ENCODE data around the gene DDB1. TPM values are rescaled to one million over a fixed set of nuclear protein-coding genes. Genes with fewer than 3 reads are reported as not detected.

DDB1 gene
- total and polyA plus RNA-seq, 9 of the 15 experiments (the other 6 are each of a cell fraction or from before 2014, with no cell fraction given): 172 to 361 (median 266) TPM

DNA sequence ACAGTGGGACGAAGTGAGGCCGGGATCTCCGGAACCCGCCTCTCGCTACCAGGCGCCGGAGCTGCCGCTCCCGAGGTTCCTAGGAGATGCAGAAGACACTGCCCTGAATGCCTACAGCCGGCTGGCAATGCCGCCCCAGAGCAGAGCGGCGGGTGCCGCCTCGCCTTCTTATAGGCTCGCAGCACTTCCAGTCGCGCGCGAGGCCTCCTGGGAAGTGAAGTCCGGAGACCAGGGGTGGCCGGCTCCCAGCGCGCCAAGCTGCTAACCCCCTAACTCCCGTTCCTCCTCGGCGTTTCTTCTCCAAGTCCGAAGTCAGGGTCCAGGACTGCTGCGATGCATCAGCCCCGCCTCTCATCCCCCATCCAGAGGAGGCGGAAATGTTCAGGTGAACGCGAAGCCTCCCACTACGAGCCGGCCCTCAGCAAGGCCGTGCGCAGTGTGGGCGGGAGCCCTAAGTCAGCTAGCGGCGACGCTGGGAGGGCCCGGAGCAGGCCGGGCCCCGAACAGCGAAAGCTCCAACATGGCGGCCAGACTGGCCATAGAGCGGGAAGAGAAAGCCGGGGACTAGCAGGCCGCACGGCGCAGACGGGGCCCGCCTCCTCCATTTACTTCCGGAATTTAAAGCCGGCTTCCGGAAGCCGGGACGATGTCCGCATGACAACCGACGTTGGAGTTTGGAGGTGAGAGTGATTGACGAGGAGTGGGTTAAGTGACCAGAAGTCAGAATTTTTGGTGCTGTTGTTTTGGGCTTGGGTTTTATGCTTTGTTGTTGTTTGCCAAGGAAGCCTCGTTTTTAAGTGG is 29.0 kb upstream of the DDB1 start, which contains the start of the genes CYB561A3 and TMEM138 (continued):
- TF ChIP-seq, protein P1, sequence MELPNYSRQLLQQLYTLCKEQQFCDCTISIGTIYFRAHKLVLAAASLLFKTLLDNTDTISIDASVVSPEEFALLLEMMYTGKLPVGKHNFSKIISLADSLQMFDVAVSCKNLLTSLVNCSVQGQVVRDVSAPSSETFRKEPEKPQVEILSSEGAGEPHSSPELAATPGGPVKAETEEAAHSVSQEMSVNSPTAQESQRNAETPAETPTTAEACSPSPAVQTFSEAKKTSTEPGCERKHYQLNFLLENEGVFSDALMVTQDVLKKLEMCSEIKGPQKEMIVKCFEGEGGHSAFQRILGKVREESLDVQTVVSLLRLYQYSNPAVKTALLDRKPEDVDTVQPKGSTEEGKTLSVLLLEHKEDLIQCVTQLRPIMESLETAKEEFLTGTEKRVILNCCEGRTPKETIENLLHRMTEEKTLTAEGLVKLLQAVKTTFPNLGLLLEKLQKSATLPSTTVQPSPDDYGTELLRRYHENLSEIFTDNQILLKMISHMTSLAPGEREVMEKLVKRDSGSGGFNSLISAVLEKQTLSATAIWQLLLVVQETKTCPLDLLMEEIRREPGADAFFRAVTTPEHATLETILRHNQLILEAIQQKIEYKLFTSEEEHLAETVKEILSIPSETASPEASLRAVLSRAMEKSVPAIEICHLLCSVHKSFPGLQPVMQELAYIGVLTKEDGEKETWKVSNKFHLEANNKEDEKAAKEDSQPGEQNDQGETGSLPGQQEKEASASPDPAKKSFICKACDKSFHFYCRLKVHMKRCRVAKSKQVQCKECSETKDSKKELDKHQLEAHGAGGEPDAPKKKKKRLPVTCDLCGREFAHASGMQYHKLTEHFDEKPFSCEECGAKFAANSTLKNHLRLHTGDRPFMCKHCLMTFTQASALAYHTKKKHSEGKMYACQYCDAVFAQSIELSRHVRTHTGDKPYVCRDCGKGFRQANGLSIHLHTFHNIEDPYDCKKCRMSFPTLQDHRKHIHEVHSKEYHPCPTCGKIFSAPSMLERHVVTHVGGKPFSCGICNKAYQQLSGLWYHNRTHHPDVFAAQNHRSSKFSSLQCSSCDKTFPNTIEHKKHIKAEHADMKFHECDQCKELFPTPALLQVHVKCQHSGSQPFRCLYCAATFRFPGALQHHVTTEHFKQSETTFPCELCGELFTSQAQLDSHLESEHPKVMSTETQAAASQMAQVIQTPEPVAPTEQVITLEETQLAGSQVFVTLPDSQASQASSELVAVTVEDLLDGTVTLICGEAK (IDR thresholded peaks at IDR 0.05): peak; percentile 95
- TF ChIP-seq, protein P1 (CRISPR knock-in tag; IDR thresholded peaks at IDR 0.05): no peak
- TF ChIP-seq, protein P2, sequence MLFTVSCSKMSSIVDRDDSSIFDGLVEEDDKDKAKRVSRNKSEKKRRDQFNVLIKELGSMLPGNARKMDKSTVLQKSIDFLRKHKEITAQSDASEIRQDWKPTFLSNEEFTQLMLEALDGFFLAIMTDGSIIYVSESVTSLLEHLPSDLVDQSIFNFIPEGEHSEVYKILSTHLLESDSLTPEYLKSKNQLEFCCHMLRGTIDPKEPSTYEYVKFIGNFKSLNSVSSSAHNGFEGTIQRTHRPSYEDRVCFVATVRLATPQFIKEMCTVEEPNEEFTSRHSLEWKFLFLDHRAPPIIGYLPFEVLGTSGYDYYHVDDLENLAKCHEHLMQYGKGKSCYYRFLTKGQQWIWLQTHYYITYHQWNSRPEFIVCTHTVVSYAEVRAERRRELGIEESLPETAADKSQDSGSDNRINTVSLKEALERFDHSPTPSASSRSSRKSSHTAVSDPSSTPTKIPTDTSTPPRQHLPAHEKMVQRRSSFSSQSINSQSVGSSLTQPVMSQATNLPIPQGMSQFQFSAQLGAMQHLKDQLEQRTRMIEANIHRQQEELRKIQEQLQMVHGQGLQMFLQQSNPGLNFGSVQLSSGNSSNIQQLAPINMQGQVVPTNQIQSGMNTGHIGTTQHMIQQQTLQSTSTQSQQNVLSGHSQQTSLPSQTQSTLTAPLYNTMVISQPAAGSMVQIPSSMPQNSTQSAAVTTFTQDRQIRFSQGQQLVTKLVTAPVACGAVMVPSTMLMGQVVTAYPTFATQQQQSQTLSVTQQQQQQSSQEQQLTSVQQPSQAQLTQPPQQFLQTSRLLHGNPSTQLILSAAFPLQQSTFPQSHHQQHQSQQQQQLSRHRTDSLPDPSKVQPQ (CRISPR knock-in tag; IDR thresholded peaks at IDR 0.05; ENCODE audit: borderline replicate concordance): no peak
- TF ChIP-seq, protein P3, sequence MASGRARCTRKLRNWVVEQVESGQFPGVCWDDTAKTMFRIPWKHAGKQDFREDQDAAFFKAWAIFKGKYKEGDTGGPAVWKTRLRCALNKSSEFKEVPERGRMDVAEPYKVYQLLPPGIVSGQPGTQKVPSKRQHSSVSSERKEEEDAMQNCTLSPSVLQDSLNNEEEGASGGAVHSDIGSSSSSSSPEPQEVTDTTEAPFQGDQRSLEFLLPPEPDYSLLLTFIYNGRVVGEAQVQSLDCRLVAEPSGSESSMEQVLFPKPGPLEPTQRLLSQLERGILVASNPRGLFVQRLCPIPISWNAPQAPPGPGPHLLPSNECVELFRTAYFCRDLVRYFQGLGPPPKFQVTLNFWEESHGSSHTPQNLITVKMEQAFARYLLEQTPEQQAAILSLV (tag; IDR thresholded peaks at IDR 0.05): no peak
- 0 out of 2 replicates have a peak, but pooled peaks have one; percentile 30 for TF ChIP-seq HIVEP1 (CRISPR knock-in tag; IDR thresholded peaks at IDR 0.05)
- TF ChIP-seq RAD21 (CRISPR knock-in tag; conservative IDR thresholded peaks at IDR 0.05 in 1 of 2, IDR thresholded peaks at IDR 0.05 in 1 of 2): no peak
- no peak for TF ChIP-seq ZNF583 (CRISPR knock-in tag; IDR thresholded peaks at IDR 0.05)
- TF ChIP-seq XRCC4 (IDR thresholded peaks at IDR 0.05; ENCODE audit: extremely low read depth, insufficient read depth, insufficient read length): no peak
- TF ChIP-seq ELF1 (tag; IDR thresholded peaks at IDR 0.05): peak; percentile 95
- peak; percentile 37 for TF ChIP-seq NFYB (IDR thresholded peaks at IDR 0.05; ENCODE audit: extremely low read depth, insufficient read length)
- TF ChIP-seq, protein P4, sequence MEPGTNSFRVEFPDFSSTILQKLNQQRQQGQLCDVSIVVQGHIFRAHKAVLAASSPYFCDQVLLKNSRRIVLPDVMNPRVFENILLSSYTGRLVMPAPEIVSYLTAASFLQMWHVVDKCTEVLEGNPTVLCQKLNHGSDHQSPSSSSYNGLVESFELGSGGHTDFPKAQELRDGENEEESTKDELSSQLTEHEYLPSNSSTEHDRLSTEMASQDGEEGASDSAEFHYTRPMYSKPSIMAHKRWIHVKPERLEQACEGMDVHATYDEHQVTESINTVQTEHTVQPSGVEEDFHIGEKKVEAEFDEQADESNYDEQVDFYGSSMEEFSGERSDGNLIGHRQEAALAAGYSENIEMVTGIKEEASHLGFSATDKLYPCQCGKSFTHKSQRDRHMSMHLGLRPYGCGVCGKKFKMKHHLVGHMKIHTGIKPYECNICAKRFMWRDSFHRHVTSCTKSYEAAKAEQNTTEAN (CRISPR knock-in tag; IDR thresholded peaks at IDR 0.05): 0 out of 2 replicates have a peak, but pooled peaks have one; percentile 35
- no peak for TF ChIP-seq ZNF445 (CRISPR knock-in tag; IDR thresholded peaks at IDR 0.05; ENCODE audit: low read depth)
